Body of pancreas (tissue), 4 donors: Measurements from ENCODE around the gene WDR86. TPM values are rescaled to one million over a fixed set of nuclear protein-coding genes. Genes with fewer than 3 reads are reported as not detected.

Experiments
- ATAC-seq: fragments of 150-250 bp; one replicate; pipeline ENCODE4 v1.9.1; 2016
- DNase-seq, 4 donors: peaks; one replicate each; pipeline ENCODE4 v3.0.0-alpha.2; 2019
- H3K27ac ChIP-seq, 4 donors: fragments of 200-600 bp; sonication (generic); 1 replicate in 3 of 4; 2 replicates in 1 of 4; pipeline versions ENCODE4 v1.5.1 to v1.6.1; 2016 to 2019; ENCODE audit warnings: mild to moderate bottlenecking in 1 of 4, mixed read lengths in 1 of 4, moderate library complexity in 1 of 4
- H3K27me3 ChIP-seq, 2 donors: fragments of 200-600 bp; sonication (generic); one replicate each; pipeline ENCODE4 v1.6.0; 2016; ENCODE audit warnings: mild to moderate bottlenecking in 1 of 2
- H3K36me3 ChIP-seq, 2 donors: fragments of 200-600 bp; sonication (generic); replicated peaks in 1 of 2; 2 replicates each; pipeline ENCODE4 v1.5.1; 2016; ENCODE audit warnings: low read depth in 2 of 2; ENCODE audit not compliant: insufficient read depth in 1 of 2
- H3K4me1 ChIP-seq: fragments of 200-600 bp; sonication (generic); one replicate; pipeline ENCODE4 v1.6.0; 2016
- H3K4me3 ChIP-seq, 2 donors: fragments of 200-600 bp; sonication (generic); 1 replicate in 1 of 2; 2 replicates in 1 of 2; pipeline ENCODE4 v1.5.1; 2016 to 2019
- H3K9me3 ChIP-seq, 3 donors: fragments of 200-600 bp; sonication (generic); 1 replicate in 2 of 3; 2 replicates in 1 of 3; pipeline ENCODE4 v1.5.1; 2016
- POLR2A ChIP-seq, 3 donors: fragments of 450-650 bp; IDR thresholded peaks; one replicate each; pipeline ENCODE4 v1.6.1; 2016; ENCODE audit warnings: antibody characterized with exemption in 3 of 3, mild to moderate bottlenecking in 2 of 3
- WGBS, 2 donors: methylation state at CpG; one replicate each; pipeline ENCODE4 v1.1.5; 2017; 5-methylcytosine and 5-hydroxymethylcytosine counted together
- intact Hi-C: fragments of 100-400 bp; cut with DNase I; formaldehyde crosslinking; loops from one replicate; pipeline ENCODE4 v1.15.1; 2023
- total RNA-seq, 2 donors: library from RNA; depleted of rRNA; stranded (reverse); fragments of >200 nt; gene quantifications; one replicate each; pipeline ENCODE4 v1.1.0, GENCODE V29; 2016
- TF ChIP-seq, protein P1 (sequence below), 7 experiments: fragments of 450-650 bp in 4 of 7; fragments of 200-600 bp in 3 of 7; sonication (generic) in 3 of 7; IDR thresholded peaks; one replicate each; pipeline ENCODE4 v1.5.1; 2016 to 2019; ENCODE audit warnings: antibody characterized with exemption in 7 of 7

The WDR86 gene
- total RNA-seq, 2 donors from 2014 or later: 3.9 to 11.2 TPM

DNA sequence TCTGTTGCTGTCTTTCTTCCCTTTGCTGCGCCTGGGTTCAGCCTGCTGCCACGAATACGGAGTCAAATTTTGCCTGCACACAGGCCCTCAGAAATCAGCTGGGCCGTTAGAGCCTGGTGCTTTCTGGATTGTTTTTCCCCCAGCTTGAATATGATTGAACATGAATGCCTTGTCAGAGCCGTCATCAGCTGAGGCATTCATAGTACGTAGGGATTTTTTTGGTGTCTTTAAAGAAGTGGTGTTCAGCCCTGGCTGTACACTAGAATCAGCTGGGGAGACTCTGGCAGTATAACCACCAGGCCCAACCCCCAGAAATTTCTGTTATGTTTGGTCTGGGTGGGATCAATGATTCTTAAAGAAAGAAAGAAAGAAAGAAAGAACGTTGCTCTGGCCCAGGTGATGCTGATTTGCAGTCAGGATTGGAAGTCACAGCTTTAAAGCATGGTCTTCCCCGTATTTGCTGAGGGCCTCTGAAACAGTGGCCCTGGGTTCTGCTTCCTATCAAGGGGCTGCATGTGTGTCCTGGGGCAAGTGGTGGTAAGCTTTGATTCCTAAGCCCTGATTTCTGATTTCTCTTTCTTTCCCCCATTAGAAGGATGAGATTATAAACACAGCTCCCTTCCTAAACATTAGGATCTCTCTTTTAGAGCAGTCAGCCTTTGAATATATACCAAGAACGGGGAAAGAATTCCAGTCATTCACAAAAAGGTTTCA is 43.5 kb downstream of the WDR86 start:
- Histone ChIP-seq H3K36me3 (peaks cover 4 to 8% of the 10 kb centered on the region in 2 donors), H3K27ac (no peak overlapping the region)

GRCh38 chr7:151363182-151363581 is 46.7 kb downstream of the WDR86 start:
- Histone ChIP-seq H3K4me1 (peaks cover 3% of the 10 kb centered on the region), H3K27ac (no peak overlapping the region), H3K36me3 (peaks cover 13 to 22% of the 10 kb centered on the region in 2 donors), H3K4me3 (no peak overlapping the region), H3K27me3 (no peaks in the 10 kb centered on the region), H3K9me3 (no peaks in the 10 kb centered on the region)
- no peak for ATAC-seq
- TF ChIP-seq, protein P1, sequence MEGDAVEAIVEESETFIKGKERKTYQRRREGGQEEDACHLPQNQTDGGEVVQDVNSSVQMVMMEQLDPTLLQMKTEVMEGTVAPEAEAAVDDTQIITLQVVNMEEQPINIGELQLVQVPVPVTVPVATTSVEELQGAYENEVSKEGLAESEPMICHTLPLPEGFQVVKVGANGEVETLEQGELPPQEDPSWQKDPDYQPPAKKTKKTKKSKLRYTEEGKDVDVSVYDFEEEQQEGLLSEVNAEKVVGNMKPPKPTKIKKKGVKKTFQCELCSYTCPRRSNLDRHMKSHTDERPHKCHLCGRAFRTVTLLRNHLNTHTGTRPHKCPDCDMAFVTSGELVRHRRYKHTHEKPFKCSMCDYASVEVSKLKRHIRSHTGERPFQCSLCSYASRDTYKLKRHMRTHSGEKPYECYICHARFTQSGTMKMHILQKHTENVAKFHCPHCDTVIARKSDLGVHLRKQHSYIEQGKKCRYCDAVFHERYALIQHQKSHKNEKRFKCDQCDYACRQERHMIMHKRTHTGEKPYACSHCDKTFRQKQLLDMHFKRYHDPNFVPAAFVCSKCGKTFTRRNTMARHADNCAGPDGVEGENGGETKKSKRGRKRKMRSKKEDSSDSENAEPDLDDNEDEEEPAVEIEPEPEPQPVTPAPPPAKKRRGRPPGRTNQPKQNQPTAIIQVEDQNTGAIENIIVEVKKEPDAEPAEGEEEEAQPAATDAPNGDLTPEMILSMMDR (IDR thresholded peaks at IDR 0.05): no peak
- TF ChIP-seq POLR2A (IDR thresholded peaks at IDR 0.05): no peak
- no peak for DNase-seq
- 94 to 97% methylated on average over 1 of the region's 1 CpG for WGBS, 2 donors
- intact Hi-C loops: no loop called here

More for the DNA sequence above, 43.5 kb downstream of the WDR86 start:
- 82 to 89% methylated on average over 9 of the region's 9 CpGs for WGBS, 2 donors
- intact Hi-C loops: loop anchor here (5.0 kb wide), 1 partner anchor 81 kb away; no protein-coding TSS in a partner anchor
- no peak overlapping the region for H3K4me3 ChIP-seq
- no peaks in the 10 kb centered on the region for H3K27me3 ChIP-seq
- TF ChIP-seq, protein P1 (IDR thresholded peaks at IDR 0.05): no peak
- TF ChIP-seq POLR2A (IDR thresholded peaks at IDR 0.05): no peak
- ATAC-seq: no peak
- no peaks in the 10 kb centered on the region for H3K9me3 ChIP-seq
- no peak for DNase-seq
- H3K4me1 ChIP-seq: peaks cover 7% of the 10 kb centered on the region

DNA sequence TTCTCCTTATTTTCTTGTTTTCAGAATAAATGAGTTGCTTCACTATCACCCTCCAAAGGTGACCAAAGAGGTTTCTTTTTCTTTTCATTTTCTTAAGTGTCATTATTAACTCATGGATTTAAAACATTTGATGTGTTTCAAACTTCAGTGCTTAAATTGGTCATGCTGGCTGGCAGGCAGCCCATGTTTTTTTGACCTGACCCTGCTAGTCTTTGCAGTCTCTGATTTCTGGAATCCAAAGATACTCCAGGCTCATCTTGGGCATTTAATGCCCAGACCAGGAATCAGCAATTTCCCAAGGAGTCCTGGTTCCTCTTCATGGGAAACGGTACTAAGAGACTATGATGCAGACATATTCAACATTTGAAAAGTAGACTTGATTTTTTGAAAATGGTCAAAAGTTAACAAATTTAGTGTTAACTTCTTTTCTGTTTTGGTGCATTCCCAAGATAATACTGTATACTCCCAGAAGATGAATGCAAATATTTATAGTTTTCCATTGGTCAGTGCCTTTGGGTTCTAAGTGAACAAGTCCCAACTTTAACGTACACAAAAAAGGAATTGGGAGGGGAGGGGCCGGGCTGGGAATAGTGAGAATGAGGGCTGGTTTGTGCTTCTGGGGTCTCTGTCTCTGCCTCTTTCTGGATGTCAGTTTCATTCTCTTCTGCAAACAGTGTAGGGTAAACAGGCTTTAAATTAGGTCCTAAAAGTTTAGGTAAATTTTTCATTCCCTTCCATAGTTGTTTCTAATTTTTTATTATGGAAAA is 48.5 kb downstream of the WDR86 start:
- Histone ChIP-seq H3K9me3 (no peaks in the 10 kb centered on the region), H3K36me3 (peaks cover 16 to 34% of the 10 kb centered on the region in 2 donors), H3K4me1 (no peaks in the 10 kb centered on the region), H3K27ac (no peak overlapping the region), H3K4me3 (no peak overlapping the region), H3K27me3 (no peaks in the 10 kb centered on the region)
- TF ChIP-seq, protein P1 (IDR thresholded peaks at IDR 0.05): no peak
- TF ChIP-seq POLR2A (IDR thresholded peaks at IDR 0.05): no peak
- no peak for DNase-seq
- intact Hi-C loops: no loop called here
- 86 to 93% methylated on average over 3 of the region's 3 CpGs for WGBS, 2 donors
- ATAC-seq: no peak

DNA sequence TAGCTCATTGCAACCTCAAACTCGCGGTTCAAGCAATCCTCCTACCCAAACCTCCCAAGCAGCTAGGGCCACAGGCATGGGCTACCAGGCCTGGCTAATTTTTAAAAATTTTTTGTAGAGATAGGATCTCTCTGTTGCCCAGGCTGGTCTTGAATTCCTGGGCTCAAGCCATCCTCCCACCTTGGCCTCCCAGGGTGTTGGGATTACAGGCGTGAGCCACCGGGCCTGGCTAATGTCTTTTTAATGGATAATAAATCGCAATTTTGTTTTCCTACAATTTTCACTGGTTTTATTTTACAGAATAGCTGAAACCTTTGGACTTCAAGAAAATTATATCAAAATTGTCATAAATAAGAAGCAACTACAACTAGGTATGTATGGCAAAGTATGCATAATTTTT is 57.3 kb downstream of the WDR86 start:
- H3K9me3 ChIP-seq: no peaks in the 10 kb centered on the region
- no peak for ATAC-seq
- intact Hi-C loops: loop anchor here (5.0 kb wide), 1 partner anchor 35 kb away; no protein-coding TSS in a partner anchor
- no peak for DNase-seq
- peaks cover 0 to 23% of the 10 kb centered on the region in 2 donors for H3K36me3 ChIP-seq
- H3K4me1 ChIP-seq: peaks cover 14% of the 10 kb centered on the region
- no peak overlapping the region for H3K4me3 ChIP-seq
- WGBS, 2 donors: 69 to 88% methylated on average over 5 of the region's 5 CpGs
- no peak overlapping the region for H3K27ac ChIP-seq
- TF ChIP-seq, protein P1 (IDR thresholded peaks at IDR 0.05): no peak
- no peak for TF ChIP-seq POLR2A (IDR thresholded peaks at IDR 0.05)
- H3K27me3 ChIP-seq: no peaks in the 10 kb centered on the region
